ENCODE measurements around the gene HEY2.

Gene HEY2

GRCh38 chr6:125810445-125810844, 61.0 kb downstream of the HEY2 start:
- TF ChIP-seq CTCF (conservative IDR thresholded peaks at IDR 0.05), result no peak
- H3K27ac ChIP-seq, result no peak overlapping the region

Measured in VCaP (cell line).